Neural crest cell (in vitro differentiated cells): ENCODE results near the gene TMTC1. TPM values are rescaled to one million over a fixed set of nuclear protein-coding genes. Genes with fewer than 3 reads are reported as not detected.

Source experiments
- DNase-seq: peaks from one replicate; pipeline ENCODE4 v3.0.0; 2021; ENCODE audit warnings: low read depth, mixed read lengths, low spot score
- H3K27ac Mint-ChIP-seq: one replicate; pipeline ENCODE4 v1.8.0; 2021; ENCODE audit warnings: mild to moderate bottlenecking, mixed read lengths; ENCODE audit not compliant: unreplicated experiment
- H3K27me3 Mint-ChIP-seq: 2 replicates; pipeline ENCODE4 v1.8.0; 2021; ENCODE audit warnings: low read depth, mild to moderate bottlenecking, mixed read lengths
- H3K36me3 Mint-ChIP-seq: 2 replicates; pipeline ENCODE4 v1.8.0; 2021; ENCODE audit warnings: low read depth, mild to moderate bottlenecking, mixed read lengths
- H3K4me1 Mint-ChIP-seq: 2 replicates; pipeline ENCODE4 v1.8.0; 2021; ENCODE audit warnings: mixed read lengths
- H3K4me3 Mint-ChIP-seq: one replicate; pipeline ENCODE4 v1.8.0; 2021; ENCODE audit warnings: mild to moderate bottlenecking, mixed read lengths
- H3K9me3 Mint-ChIP-seq: 2 replicates; pipeline ENCODE4 v1.8.0; 2021; ENCODE audit warnings: mixed read lengths
- CTCF ChIP-seq: fragments of 200-600 bp; sonication (generic); conservative IDR thresholded peaks from 2 replicates; pipeline ENCODE4 v1.5.0; 2021; ENCODE audit warnings: antibody characterized with exemption, mild to moderate bottlenecking
- total RNA-seq: library from RNA; stranded (reverse); gene quantifications from 2 replicates; pipeline ENCODE4 v1.2.1, GENCODE V29; 2021

TMTC1 gene
- total RNA-seq, 1 donor from 2014 or later: 13.1 TPM

GRCh38 chr12:29726741-29727348, 56.9 kb downstream of the TMTC1 start:
- TF ChIP-seq CTCF: no peak
- peaks cover 20% of the 10 kb centered on the region for H3K4me1 Mint-ChIP-seq
- no peak overlapping the region for H3K27ac Mint-ChIP-seq
- H3K4me3 Mint-ChIP-seq: no peak overlapping the region
- DNase-seq: no peak
- no peaks in the 10 kb centered on the region for H3K9me3 Mint-ChIP-seq
- H3K27me3 Mint-ChIP-seq: no peaks in the 10 kb centered on the region
- no peaks in the 10 kb centered on the region for H3K36me3 Mint-ChIP-seq

- DNase-seq: no peak
- H3K27ac Mint-ChIP-seq: no peak overlapping the region
- TF ChIP-seq CTCF: no peak
- no peak overlapping the region for H3K4me3 Mint-ChIP-seq
- no peaks in the 10 kb centered on the region for H3K9me3 Mint-ChIP-seq
- no peaks in the 10 kb centered on the region for H3K36me3 Mint-ChIP-seq
- no peaks in the 10 kb centered on the region for H3K27me3 Mint-ChIP-seq
- peaks cover 20% of the 10 kb centered on the region for H3K4me1 Mint-ChIP-seq
These were observed 57.4 kb downstream of the TMTC1 start for GRCh38 chr12:29726321-29726692.

GRCh38 chr12:29725587-29726320, 58.0 kb downstream of the TMTC1 start:
- TF ChIP-seq CTCF: no peak
- no peaks in the 10 kb centered on the region for H3K36me3 Mint-ChIP-seq
- DNase-seq: no peak
- peaks cover 20% of the 10 kb centered on the region for H3K4me1 Mint-ChIP-seq
- no peaks in the 10 kb centered on the region for H3K9me3 Mint-ChIP-seq
- H3K27ac Mint-ChIP-seq: no peak overlapping the region
- H3K4me3 Mint-ChIP-seq: no peak overlapping the region
- no peaks in the 10 kb centered on the region for H3K27me3 Mint-ChIP-seq

GRCh38 chr12:29722164-29722563, 61.6 kb downstream of the TMTC1 start:
- DNase-seq: no peak
- TF ChIP-seq CTCF: no peak

GRCh38 chr12:29719381-29719780, 64.4 kb downstream of the TMTC1 start:
- H3K27ac Mint-ChIP-seq: no peak overlapping the region
- H3K4me3 Mint-ChIP-seq: no peak overlapping the region
- TF ChIP-seq CTCF: no peak

More at GRCh38 chr12:29722164-29722563, 61.6 kb downstream of the TMTC1 start:
- H3K27me3 Mint-ChIP-seq: no peaks in the 10 kb centered on the region
- peaks cover 32% of the 10 kb centered on the region for H3K4me1 Mint-ChIP-seq
- no peak overlapping the region for H3K4me3 Mint-ChIP-seq
- H3K36me3 Mint-ChIP-seq: no peaks in the 10 kb centered on the region
- no peaks in the 10 kb centered on the region for H3K9me3 Mint-ChIP-seq
- no peak overlapping the region for H3K27ac Mint-ChIP-seq

More at GRCh38 chr12:29719381-29719780, 64.4 kb downstream of the TMTC1 start:
- no peaks in the 10 kb centered on the region for H3K27me3 Mint-ChIP-seq
- H3K9me3 Mint-ChIP-seq: no peaks in the 10 kb centered on the region
- no peaks in the 10 kb centered on the region for H3K36me3 Mint-ChIP-seq
- H3K4me1 Mint-ChIP-seq: peaks cover 22% of the 10 kb centered on the region
- DNase-seq: no peak
